Medulla oblongata (tissue), 1 donor: Measurements from ENCODE around the gene CDC14B.
"Not testable (repeated sequence)": the region's sequence is repeated elsewhere in the genome, so short reads cannot be mapped to it uniquely, and the experiment has no call there.

Source experiments
- DNase-seq: peaks from one replicate; pipeline ENCODE4 v3.0.0-alpha.2; 2015; ENCODE audit errors: extremely low spot score

CDC14B gene

GRCh38 chr9:96626912-96627311 is 7.3 kb upstream of the CDC14B start:
- no peak for DNase-seq

- DNase-seq = no peak
These were observed 2.0 kb upstream of the CDC14B start for GRCh38 chr9:96621618-96622017.

- no peak for DNase-seq
These were observed 1.2 kb upstream of the CDC14B start for GRCh38 chr9:96620832-96621269.

GRCh38 chr9:96620181-96620514 is 505 bp upstream of the CDC14B start:
- DNase-seq = no peak

GRCh38 chr9:96619124-96619465 is 548 bp downstream of the CDC14B start:
- DNase-seq = no peak

GRCh38 chr9:96618209-96619123 is 1.2 kb downstream of the CDC14B start:
- DNase-seq = peak; percentile 64

GRCh38 chr9:96617439-96618185 is 2.0 kb downstream of the CDC14B start:
- DNase-seq = peak; percentile 39

- DNase-seq = peak; percentile 37
These were observed 2.7 kb downstream of the CDC14B start for GRCh38 chr9:96616817-96617438.

GRCh38 chr9:96615411-96615810 is 4.2 kb downstream of the CDC14B start:
- DNase-seq = no peak

GRCh38 chr9:96614664-96615063 is 5.0 kb downstream of the CDC14B start:
- not testable (repeated sequence) for DNase-seq

GRCh38 chr9:96612966-96613589 is 6.6 kb downstream of the CDC14B start:
- DNase-seq = peak; percentile 42

- peak; percentile 93 for DNase-seq
These were observed 7.3 kb downstream of the CDC14B start for GRCh38 chr9:96612105-96612965.

- DNase-seq = peak; percentile 36
These were observed 8.3 kb downstream of the CDC14B start for GRCh38 chr9:96611302-96611701.

- peak; percentile 37 for DNase-seq
These were observed 9.9 kb downstream of the CDC14B start for GRCh38 chr9:96609732-96610131.

- DNase-seq = no peak
These were observed 11.7 kb downstream of the CDC14B start for GRCh38 chr9:96607971-96608370.

- DNase-seq = no peak
These were observed 14.3 kb downstream of the CDC14B start for GRCh38 chr9:96605328-96605727.

GRCh38 chr9:96604004-96604319 is 15.7 kb downstream of the CDC14B start:
- DNase-seq = peak; percentile 65

GRCh38 chr9:96603305-96604003 is 16.2 kb downstream of the CDC14B start:
- no peak for DNase-seq

- no peak for DNase-seq
These were observed 20.3 kb downstream of the CDC14B start for GRCh38 chr9:96599298-96599697.

- no peak for DNase-seq
These were observed 23.0 kb downstream of the CDC14B start for GRCh38 chr9:96596601-96597111.
